GM21447 (cell line): ENCODE measurements around the gene SRRT.
"Not testable (repeated sequence)": the region's sequence is repeated elsewhere in the genome, so short reads cannot be mapped to it uniquely, and the experiment has no call there.

ENCODE experiments used
- ATAC-seq: cut with Tn5 transposase; IDR thresholded peaks from one replicate; pipeline ENCODE4 v1.9.1; 2021; ENCODE audit not compliant: unreplicated experiment

The SRRT gene

DNA sequence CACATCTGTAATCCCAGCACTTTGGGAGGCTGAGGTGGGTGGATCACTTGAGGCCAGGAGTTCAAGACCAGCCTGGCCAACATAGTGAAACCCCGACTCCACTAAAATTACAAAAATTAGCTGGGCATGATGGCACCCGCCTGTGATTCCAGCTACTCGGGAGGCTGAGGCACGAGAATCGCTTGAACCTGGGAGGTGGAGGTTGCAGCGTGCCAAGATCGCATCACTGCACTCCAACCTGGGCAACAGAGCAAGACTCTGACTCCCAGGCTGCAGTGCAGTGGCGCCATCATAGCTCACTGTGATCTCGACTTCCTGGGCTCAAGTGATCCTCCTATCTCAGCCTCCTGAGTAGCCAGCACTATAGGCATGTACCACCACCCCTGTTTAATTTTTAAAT lies 20.0 kb upstream of the SRRT start:
- ATAC-seq, result not testable (repeated sequence)

- no peak for ATAC-seq
These were observed 19.4 kb upstream of the SRRT start for GRCh38 chr7:100855515-100855914.

- ATAC-seq, result no peak
These were observed 18.0 kb upstream of the SRRT start for GRCh38 chr7:100856871-100857282.

DNA sequence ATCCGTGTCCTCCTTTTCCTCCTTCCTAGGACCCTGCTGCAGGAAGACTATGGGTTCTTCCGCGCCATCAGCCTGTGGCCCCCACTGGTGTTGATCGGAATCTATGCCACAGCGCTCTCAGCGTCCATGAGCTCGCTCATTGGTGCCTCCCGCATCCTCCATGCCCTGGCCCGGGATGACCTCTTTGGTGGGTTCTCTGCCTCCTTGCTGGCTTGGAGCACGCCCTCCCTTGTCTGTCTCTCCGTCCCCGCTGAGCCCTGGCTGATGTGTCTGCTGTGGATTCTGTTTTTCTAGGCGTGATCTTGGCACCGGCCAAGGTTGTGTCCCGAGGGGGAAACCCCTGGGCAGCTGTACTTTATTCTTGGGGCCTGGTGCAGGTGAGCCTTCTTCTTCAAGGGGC lies 15.0 kb upstream of the SRRT start:
- no peak for ATAC-seq

DNA sequence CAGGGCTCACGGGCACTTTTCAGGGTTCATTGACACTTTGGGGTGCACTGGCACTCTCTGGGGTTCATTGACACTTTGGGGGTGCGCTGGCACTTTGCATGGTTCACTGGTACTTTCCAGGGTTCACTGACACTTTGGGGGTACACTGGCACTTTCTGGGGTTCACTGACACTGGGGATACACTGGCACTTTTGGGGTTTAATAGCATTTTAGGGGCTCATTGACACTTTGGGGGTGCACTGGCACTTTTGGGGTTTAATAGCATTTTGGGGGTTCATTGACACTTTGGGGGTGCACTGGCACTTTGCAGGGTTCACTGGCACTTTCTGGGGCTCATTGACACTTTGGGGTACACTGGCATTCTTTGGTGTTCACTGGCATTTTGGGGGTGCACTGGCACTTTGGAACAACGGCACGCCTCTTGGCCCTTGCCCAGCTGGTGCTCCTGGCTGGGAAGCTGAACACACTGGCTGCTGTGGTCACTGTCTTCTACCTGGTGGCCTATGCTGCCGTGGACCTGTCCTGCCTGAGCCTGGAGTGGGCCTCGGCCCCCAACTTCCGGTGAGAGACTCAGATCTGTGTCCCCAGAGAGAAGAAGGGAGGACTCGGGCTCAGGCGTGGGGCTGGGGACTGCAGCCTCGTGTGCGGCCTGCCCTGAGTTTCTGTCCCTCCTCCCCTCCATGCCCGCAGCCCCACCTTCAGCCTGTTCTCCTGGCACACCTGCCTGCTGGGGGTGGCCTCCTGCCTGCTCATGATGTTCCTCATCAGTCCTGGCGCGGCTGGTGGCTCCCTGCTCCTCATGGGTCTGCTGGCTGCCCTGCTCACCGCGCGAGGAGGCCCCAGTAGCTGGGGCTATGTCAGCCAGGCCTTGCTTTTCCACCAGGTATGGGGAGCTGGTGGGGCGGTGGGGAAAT lies 13.9 kb upstream of the SRRT start:
- ATAC-seq, result no peak

DNA sequence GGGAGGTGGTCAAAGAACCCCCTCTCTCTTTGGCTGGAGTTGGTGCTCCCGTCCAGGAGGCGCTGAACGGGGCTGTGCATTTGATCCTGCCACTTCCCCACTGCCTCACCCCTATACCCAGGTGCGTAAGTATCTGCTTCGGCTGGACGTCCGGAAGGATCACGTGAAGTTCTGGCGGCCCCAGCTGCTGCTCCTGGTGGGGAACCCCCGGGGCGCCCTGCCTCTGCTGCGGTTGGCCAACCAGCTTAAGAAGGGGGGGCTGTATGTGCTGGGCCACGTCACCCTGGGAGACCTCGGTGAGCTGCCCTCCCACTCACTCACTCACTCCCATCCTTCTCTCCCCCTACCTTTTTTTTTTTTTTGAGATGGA lies 13.3 kb upstream of the SRRT start:
- ATAC-seq, result no peak

DNA sequence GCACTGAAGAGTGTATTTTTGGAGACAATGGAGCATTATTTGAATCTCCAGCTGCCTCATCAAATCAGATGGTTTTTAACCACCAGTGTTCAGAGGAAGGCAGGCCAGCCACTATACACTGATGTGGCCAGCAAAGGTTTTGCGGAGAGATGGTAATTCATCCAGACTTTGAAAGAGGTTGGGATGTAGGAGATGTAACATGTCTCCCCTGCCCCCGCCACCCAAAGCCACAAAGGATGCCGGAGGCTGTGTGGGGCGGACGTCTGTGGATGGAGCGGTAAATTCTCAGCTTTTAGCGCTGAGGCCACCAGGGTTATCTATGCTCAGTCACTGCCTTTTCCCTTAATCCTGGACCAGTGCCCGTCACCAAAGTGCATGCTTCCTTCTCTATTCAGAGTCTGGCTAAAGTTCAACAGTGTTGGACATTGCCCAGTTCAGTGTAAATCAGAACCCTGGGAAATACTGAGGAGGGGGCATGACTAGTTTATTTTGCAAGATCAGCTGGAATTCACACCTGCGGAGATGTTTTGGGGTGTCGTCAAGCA lies 11.4 kb upstream of the SRRT start:
- no peak for ATAC-seq

- no peak for ATAC-seq
These were observed 10.5 kb upstream of the SRRT start for GRCh38 chr7:100864263-100864845.

GRCh38 chr7:100865372-100865911 lies 9.5 kb upstream of the SRRT start:
- ATAC-seq, result no peak

DNA sequence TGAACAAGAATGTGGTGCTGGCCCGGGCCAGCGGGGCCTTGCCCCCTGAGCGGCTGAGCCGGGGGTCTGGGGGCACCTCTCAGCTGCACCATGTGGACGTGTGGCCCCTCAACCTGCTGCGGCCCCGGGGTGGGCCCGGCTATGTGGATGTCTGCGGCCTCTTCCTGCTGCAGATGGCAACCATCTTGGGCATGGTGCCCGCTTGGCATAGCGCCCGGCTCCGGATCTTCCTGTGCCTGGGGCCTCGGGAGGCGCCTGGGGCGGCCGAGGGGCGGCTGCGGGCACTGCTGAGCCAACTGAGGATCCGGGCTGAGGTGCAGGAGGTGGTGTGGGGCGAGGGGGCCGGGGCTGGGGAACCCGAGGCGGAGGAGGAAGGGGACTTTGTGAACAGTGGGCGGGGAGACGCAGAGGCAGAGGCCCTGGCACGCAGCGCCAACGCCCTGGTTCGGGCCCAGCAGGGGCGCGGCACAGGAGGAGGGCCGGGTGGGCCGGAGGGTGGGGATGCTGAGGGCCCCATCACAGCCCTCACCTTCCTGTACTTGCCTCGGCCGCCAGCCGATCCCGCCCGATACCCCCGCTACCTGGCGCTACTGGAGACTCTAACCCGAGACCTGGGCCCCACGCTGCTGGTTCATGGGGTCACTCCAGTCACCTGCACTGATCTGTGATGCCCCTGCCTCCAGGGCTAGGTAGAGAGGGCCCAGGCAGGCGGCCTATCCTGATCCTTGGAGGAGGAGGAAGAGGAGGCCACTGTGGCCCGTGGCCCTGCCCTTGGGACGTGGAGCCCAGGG lies 8.8 kb upstream of the SRRT start:
- ATAC-seq, result no peak

DNA sequence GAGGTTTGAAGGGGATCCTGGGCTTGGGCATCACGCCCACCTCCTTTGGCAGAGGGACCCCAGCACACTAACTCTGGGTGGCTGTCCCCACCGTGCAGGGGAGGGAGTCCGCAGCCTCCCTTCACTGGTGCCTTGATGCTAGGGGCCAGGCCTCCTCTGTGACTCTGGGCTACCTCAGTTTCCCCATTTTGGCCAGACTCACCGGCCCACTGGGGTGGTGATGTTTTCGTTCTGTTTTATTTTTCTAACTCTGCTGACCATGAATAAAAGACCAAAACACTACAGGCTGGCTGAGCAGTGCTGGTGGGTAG lies 8.2 kb upstream of the SRRT start:
- ATAC-seq, result no peak

DNA sequence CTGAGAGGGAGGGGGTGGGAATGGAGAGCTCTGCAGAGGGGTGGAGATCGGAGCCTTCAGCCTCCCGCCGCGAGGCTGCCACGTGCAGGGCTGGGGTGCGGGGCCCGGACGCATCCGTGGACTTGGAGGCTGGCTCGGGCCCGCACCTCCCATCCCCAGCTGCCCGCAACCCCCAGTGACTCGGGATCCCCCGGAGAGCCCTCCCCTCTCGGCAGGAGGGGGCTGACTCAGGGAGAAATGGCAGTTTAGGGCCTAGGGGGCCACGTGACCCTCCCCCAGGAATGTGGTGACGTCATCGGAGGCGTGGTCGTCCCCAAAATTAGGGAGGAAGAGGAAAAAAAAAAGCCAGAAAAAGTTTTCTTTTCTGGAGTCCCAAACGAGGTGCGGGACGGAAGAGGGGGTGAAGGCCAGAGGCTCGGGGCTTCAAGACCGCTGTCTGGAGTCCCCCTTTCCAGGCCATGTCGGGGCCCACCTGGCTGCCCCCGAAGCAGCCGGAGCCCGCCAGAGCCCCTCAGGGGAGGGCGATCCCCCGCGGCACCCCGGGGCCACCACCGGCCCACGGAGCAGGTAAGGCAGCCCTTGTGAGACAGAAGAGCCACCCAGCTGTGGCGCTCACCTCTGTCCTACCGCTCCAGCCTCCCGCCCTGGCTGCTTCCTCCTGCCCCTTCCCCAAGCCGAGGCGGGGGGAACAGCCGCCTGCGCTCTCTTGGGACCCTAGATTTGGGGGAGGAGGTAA lies 7.7 kb upstream of the SRRT start, which contains the start of gene TRIP6:
Gene TRIP6, plus strand, starts transcription at position 348 of the 736 bp plus-strand sequence. Its CDS starts 111 bp downstream, at position 459.
- no peak for ATAC-seq

DNA sequence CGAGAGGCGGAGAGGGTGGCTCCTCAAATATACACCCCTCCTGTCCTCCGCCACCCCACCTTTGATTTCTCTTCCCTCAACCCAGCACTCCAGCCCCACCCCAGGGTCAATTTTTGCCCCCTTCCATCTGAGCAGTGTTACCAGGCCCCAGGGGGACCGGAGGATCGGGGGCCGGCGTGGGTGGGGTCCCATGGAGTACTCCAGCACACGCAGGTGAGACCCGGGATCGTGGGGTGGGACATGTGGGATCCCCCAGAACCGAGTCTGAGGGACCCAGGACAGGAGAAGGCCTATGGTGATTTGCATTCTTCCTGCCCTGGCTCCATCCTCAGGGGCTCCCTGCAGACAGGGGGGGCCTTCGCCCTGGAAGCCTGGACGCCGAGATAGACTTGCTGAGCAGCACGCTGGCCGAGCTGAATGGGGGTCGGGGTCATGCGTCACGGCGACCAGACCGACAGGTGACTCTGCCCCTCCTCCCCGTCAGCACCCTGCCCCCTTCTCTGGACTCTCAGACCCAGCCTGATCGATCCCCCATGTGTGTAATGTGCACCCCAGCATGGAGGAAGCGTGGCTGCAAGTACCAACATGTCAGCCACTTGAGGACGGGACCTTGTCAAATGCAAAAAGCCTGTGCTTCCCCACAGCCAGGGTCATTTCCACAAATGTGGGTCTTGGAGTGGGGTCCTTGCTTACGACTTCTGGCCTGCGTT lies 7.0 kb upstream of the SRRT start:
- ATAC-seq, result no peak

DNA sequence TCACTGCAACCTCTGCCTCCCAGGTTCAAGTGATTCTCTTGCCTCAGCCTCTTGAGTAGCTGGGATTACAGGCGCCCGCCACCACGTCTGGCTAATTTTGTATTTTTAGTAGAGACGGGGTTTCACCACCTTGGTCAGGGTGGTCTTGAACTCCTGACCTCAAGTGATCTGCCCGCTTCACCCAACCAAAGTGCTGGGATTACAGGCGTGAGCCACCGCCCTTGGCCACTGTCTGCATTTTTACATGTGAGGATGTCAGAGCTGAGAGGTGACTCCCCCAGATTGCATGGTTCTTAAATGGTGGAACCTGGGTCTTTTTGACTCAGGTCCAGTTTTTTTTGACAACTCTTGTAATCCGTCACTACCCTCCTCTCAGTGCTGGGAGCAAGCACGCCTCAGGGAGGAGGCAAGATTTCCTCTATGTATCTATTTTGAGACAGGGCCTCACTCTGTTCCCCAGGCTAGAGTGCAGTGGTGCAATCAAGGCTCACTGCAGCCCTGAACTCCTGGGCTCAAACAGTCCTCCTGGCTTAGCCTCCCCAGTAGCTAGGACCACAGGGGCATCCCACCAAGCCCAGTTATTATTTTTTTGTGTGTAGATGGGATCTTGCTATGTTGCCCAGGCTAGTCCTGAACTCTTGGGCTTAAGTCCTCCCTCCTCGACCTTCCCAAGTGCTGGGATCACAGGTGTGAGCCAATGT lies 1.2 kb upstream of the SRRT start:
- no peak for ATAC-seq

DNA sequence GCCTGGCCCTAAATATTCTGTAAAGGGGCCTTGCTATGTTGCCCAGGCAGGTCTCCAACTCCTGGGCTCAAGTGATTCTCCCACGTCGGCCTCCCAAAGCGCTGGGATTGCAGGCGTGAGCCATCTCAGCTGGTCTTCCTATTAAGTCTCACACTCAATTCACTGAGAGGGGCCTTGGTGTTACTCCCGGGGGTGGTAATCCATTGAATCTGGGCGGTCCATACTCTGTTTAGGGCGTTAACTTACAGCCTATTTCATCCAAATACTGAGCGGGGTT lies 665 bp upstream of the SRRT start:
- ATAC-seq, result no peak

GRCh38 chr7:100875356-100875751 lies 451 bp downstream of the SRRT start:
- peak; percentile 39 for ATAC-seq

GRCh38 chr7:100878013-100878412 lies 3.1 kb downstream of the SRRT start:
- ATAC-seq, result no peak

DNA sequence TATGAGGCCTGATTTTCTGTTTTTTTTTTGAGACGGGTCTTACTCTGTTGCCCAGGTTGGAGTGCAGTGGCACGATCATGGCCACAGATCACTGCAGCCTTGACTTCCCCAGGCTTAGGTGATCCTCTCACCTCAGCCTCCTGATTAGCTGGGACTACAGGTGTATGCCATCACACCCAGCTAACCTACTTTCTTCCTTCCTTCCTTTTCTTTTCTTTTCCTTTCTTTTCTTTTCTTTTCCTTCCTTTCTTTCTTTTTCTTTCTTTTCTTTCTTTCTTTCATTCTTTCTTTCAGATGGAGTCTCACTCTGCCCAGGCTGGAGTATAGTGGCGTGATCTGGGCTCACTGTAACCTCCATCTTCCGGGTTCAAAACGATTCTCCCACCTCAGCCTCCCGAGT lies 3.8 kb downstream of the SRRT start:
- no peak for ATAC-seq

GRCh38 chr7:100879685-100880261 lies 4.9 kb downstream of the SRRT start:
- no peak for ATAC-seq
